GM21723 (cell line): Measurements from ENCODE around the gene LRP10.
"Not testable (repeated sequence)": the region's sequence is repeated elsewhere in the genome, so short reads cannot be mapped to it uniquely, and the experiment has no call there.

Experiments
- ATAC-seq: cut with Tn5 transposase; IDR thresholded peaks from one replicate; pipeline ENCODE4 v1.9.1; 2021; ENCODE audit warnings: mild to moderate bottlenecking, moderate library complexity; ENCODE audit not compliant: unreplicated experiment

Gene LRP10

DNA sequence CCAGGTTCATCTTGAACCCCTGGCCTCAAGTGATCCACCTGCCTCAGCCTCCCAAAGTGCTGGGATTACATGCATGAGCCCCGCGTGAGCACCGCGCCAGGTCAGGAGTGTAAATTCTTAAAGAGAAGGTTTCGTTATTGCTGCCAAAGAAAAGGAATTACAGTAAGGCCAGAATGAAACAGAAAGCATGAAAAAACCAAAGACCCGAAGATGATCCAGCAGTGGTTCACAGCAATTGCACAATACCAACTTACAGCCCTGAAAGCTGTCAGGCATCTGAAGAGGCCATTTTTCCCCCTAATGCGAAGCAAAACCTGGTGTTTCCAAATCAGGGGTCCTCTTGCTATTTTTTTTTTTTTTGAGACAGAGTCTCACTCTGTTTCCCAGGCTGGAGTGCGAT, 37.1 kb downstream of the LRP10 start:
- no peak for ATAC-seq

- ATAC-seq, result no peak
Measured at GRCh38 chr14:22910916-22911315, 39.4 kb downstream of the LRP10 start.

GRCh38 chr14:22914836-22915235, 43.3 kb downstream of the LRP10 start:
- not testable (repeated sequence) for ATAC-seq

GRCh38 chr14:22915886-22916521, 44.5 kb downstream of the LRP10 start:
- no peak for ATAC-seq

DNA sequence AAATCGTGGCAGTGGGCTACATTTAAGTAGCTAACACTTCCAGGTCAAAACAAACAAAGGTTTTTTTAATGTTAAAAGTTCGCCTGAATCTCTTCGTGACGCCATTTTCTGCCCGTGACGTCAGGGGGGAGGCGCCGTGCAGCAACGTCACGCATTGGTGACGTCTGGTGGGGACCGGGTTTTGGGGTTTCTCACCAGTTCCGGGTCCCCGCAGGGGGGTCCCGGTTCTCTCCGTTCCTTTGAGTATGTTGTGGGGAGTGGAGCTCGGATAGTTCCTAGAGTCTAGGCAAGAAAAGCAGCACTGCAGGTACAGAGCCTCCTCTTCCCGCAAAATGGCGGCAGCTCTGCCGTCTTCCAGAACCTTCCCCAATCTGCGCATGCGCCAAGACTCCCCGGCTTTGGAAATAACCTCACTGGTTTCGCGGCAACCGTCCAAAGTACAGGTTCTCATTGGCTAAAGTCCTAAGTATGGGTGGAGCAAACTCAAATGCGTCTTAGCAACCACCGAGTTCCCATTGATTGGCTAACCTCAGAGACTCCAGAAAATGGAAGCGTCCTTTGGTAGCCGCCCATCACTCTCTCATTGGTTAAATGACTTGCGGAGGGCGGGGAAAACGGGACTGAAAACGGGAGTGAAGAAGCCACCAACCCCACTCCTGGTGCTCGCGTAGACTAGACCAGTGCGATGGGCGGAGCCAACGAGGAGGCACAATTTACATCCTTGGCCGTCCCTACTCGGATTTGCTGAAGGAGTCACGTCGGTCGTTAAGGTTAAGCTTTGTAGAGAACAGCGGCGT, 47.5 kb downstream of the LRP10 start, which contains the start of gene RBM23:
Gene RBM23, minus strand, starts transcription at position 346 of the 797 bp plus-strand sequence.
- peak; percentile 92 for ATAC-seq

- peak; percentile 13 for ATAC-seq
Measured at GRCh38 chr14:22919601-22919921, 48.0 kb downstream of the LRP10 start.

- ATAC-seq, result no peak
Measured at GRCh38 chr14:22920697-22921096, 49.2 kb downstream of the LRP10 start.

DNA sequence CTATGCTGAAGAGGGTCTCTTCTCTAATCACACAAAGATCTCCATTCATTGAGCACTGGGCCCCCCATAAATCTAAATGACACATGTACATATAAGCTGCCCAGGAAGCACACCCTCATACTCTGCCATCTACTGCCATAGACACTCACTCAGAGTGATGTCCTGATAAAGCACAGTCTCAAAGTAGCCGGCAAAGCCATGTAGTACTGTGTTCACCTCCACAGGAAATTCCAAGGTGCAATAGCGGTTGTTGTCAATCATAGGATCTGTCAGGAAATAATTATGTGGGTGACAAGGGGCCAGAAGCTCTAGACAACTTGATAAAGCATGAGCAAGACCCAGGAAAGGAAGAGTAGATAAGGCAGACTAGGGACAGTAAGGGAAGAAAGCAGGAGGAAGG, 50.8 kb downstream of the LRP10 start:
- no peak for ATAC-seq

GRCh38 chr14:22923746-22924145, 52.2 kb downstream of the LRP10 start:
- no peak for ATAC-seq

DNA sequence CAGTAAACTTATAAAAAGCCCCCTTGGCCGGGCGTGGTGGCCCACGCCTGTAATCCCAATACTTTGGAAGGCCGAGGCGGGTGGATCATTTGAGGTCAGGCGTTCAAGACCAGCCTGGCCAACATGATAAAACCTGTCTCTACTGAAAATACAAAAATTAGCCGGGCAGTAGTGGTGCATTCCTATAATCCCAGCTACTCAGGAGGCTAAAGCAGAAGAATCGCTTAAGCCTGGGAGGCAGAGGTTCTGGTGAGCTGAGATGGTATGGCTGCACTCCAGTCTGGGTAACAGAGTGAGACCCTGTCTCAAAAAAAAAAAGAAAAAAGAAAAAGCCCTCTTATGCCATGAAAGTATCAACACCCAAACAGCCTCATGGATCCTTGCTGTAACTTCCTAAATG, 54.0 kb downstream of the LRP10 start:
- no peak for ATAC-seq

DNA sequence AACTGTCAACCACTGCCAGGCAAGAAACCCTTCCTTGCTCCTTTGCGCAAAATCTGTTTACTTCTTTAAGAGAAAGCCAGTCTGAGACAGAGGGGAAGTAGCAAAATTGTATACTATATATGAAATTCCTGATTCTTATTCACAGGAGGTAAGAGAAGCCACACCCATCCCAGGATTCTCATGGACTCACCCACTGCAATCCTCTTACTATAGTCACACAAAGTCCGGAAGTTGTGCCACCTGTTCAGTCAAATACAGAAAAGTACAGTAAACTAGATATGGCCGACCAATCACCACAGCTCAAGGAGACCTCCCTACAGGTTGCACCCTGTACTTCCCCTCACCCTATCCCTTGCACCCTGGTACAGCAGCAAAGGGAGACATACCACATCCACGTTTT, 54.8 kb downstream of the LRP10 start:
- ATAC-seq, result no peak

DNA sequence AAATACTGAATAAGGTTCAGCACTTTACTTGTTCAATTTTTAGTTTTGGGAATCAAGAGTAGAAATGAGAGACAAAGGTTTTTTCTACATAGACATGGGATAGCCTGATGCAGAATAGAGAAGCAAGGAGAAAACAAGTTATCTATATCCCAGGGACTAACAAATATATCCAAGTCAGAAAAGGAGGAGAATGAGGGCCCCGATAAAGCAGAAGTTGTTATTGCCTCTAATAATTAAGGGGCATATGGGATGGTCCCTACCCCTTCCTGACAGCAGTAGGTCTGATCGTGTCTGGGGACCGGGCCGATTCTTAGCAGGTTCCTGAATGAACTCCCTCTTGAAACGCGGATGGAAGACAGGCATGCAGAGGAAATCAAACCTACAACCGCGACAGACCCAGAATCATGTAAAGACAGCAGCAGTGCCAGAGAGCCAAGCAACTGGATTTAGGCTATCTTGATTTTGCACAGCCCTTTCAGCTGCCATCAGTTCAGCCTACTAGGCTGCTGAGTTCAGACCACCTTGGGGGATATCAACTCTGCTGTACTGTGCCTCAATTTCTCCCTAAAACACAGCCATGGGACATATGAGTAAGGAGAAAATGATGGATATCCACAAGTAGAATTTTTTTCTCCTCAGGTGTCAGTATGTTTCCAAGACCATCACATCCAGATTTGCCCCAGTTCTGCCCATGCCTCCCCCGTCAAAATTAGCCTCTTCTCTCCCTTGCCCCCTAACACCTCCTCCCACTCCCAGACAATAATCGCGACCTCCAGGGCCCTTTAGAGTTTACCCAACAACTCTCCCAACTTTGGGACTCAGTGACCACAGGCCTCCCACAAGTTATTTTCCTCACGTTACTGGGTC, 56.9 kb downstream of the LRP10 start:
- ATAC-seq, result no peak

DNA sequence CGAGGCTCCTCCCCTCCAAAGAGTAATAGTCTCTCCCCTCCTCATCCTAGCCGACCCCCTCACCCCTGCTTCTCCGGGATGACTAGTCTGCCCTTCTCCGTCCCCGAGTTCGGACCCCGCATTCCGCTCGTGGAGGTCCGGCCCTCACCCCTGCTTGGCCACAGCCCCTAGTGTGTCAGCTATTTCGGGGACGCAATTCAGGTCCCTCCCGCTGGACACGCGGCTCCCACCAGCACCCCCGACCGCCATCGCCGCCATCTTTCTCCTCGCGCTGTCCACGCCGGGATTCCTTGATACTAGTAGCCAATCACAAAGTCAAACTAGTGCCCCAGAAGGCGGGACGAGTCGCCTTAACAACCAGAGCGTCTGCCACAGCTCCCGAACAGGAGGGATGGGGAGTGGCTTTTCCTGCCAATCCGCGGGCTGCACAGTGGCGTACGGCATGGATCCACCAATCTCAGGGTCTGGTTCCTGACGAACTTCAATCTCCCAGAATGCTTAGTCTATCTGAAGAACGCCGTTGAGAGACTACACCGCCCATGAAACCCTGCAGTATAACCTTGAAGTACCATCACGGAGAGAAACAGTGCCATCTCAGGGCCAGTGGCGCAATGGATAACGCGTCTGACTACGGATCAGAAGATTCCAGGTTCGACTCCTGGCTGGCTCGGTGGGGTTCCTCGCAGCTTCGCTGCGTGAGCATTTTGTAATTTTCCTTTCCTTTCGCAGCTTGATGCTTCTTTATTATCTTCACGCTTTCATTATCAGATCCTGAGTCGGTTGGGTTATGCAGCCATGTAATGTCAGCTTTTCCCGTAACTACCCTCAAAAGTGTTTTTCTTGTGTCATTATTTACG, 57.8 kb downstream of the LRP10 start, which contains the start of gene PRMT5:
Gene PRMT5, minus strand, starts transcription at position 273 of the 857 bp plus-strand sequence. Its CDS starts 15 bp downstream, at position 258.
- ATAC-seq, result peak; percentile 91

DNA sequence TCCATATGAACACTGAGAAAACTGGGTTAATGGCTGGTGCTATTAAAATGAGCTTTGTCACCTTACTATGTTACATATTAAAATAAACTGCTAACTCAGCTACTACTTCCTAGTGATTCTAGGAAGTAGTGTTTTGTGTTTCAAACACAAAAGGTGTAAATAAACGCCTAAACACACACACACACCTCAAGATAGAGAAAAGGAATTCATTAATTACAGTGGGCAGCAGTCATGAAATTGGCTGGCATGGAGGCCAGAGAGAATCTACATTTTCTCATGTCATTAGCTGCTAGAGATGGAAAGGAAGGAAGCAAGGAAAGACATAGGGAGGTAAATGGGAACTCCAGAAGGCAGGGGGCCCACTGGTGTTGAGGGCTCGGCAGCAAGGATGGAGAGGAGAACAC, 58.4 kb downstream of the LRP10 start:
- no peak for ATAC-seq
